Parathyroid adenoma (tissue), 2 donors: ENCODE data around the gene EIF4ENIF1.
"Not testable (repeated sequence)": the region's sequence is repeated elsewhere in the genome, so short reads cannot be mapped to it uniquely, and the experiment has no call there.

Experiments
- H2AFZ ChIP-seq: fragments of 300-600 bp; sonication (generic); one replicate; pipeline ENCODE4 v1.7.0; 2017; ENCODE audit warnings: antibody characterized with exemption, mild to moderate bottlenecking
- H3K27ac ChIP-seq: fragments of 300-600 bp; sonication (generic); one replicate; pipeline ENCODE4 v1.7.0; 2017
- H3K27me3 ChIP-seq: fragments of 300-600 bp; sonication (generic); one replicate; pipeline ENCODE4 v1.7.0; 2017; ENCODE audit warnings: low read length; ENCODE audit not compliant: control insufficient read depth, insufficient read depth
- H3K36me3 ChIP-seq: fragments of 300-600 bp; sonication (generic); one replicate; pipeline ENCODE4 v1.7.0; 2017; ENCODE audit warnings: low read length; ENCODE audit not compliant: control insufficient read depth, insufficient read depth
- H3K4me1 ChIP-seq: fragments of 300-600 bp; sonication (generic); one replicate; pipeline ENCODE4 v1.7.0; 2017; ENCODE audit warnings: control low read depth
- H3K4me2 ChIP-seq: fragments of 300-600 bp; sonication (generic); one replicate; pipeline ENCODE4 v1.7.0; 2017; ENCODE audit warnings: low read length
- H3K4me3 ChIP-seq: fragments of 300-600 bp; sonication (generic); one replicate; pipeline ENCODE4 v1.7.0; 2017; ENCODE audit warnings: low read depth, low read length
- H3K79me2 ChIP-seq: fragments of 300-600 bp; sonication (generic); one replicate; pipeline ENCODE4 v1.7.0; 2017; ENCODE audit warnings: control low read depth
- H3K9ac ChIP-seq: fragments of 300-600 bp; sonication (generic); one replicate; pipeline ENCODE4 v1.7.0; 2017; ENCODE audit warnings: mild to moderate bottlenecking
- H3K9me3 ChIP-seq: fragments of 300-600 bp; sonication (generic); one replicate; pipeline ENCODE4 v1.7.0; 2017; ENCODE audit warnings: low read length; ENCODE audit not compliant: control insufficient read depth
- TF ChIP-seq, protein P1 (sequence below): fragments of 300-600 bp; sonication (generic); IDR thresholded peaks from one replicate; pipeline ENCODE4 v1.7.0; 2017; ENCODE audit warnings: antibody characterized with exemption, mild to moderate bottlenecking
- donor health status: primary hyperparathyroidism.

The EIF4ENIF1 gene

DNA sequence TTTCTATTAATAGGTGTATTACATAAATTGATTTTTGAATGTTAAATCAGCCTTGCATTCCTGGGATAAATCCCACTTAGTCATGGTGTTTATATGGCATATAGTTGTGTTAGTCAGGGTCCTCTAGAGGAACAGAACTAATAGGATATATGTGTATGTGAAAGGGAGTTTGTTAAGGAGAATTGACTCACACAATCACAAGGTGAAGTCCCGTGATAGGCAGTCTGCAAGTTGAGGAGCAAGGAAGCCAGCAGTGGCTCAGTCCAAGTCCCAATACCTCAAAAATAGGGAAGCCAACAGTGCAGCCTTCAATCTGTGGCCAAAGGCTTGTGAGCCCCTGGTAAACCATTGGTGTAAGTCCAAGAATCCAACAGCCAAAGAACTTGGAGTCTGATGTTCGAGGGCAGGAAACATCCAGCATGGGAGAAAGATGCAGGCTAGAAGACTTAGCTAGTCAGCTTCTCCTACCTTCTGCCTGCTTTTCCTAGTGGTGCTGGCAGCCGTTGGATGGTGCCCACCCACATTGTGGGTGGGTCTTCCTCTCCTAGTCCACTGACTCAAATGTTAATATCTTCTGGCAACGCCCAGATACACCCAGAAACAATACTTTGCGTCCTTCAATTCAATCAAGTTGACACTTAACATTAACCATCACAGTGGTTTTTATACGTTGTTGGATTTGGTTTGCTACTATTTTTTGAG, 19.6 kb upstream of the EIF4ENIF1 start:
- H3K9me3 ChIP-seq = no peaks in the 10 kb centered on the region
- H3K4me1 ChIP-seq = no peaks in the 10 kb centered on the region
- no peak overlapping the region for H3K4me2 ChIP-seq
- no peak overlapping the region for H3K9ac ChIP-seq
- H3K27me3 ChIP-seq = no peaks in the 10 kb centered on the region
- no peak overlapping the region for H3K27ac ChIP-seq
- no peaks in the 10 kb centered on the region for H3K79me2 ChIP-seq
- H3K36me3 ChIP-seq = no peaks in the 10 kb centered on the region
- TF ChIP-seq, protein P1, sequence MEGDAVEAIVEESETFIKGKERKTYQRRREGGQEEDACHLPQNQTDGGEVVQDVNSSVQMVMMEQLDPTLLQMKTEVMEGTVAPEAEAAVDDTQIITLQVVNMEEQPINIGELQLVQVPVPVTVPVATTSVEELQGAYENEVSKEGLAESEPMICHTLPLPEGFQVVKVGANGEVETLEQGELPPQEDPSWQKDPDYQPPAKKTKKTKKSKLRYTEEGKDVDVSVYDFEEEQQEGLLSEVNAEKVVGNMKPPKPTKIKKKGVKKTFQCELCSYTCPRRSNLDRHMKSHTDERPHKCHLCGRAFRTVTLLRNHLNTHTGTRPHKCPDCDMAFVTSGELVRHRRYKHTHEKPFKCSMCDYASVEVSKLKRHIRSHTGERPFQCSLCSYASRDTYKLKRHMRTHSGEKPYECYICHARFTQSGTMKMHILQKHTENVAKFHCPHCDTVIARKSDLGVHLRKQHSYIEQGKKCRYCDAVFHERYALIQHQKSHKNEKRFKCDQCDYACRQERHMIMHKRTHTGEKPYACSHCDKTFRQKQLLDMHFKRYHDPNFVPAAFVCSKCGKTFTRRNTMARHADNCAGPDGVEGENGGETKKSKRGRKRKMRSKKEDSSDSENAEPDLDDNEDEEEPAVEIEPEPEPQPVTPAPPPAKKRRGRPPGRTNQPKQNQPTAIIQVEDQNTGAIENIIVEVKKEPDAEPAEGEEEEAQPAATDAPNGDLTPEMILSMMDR = no peak
- no peak overlapping the region for H3K4me3 ChIP-seq
- H2AFZ ChIP-seq = no peak overlapping the region

- Histone ChIP-seq H3K27ac (no peak overlapping the region), H3K9ac (no peak overlapping the region), H3K4me3 (no peak overlapping the region), H3K9me3 (no peaks in the 10 kb centered on the region), H3K4me1 (no peaks in the 10 kb centered on the region), H3K4me2 (no peak overlapping the region), H3K79me2 (no peaks in the 10 kb centered on the region), H2AFZ (no peak overlapping the region), H3K36me3 (no peaks in the 10 kb centered on the region), H3K27me3 (no peaks in the 10 kb centered on the region)
- TF ChIP-seq, protein P1 = no peak
Observed at GRCh38 chr22:31508536-31508935, 18.9 kb upstream of the EIF4ENIF1 start.

GRCh38 chr22:31507517-31507916, 17.9 kb upstream of the EIF4ENIF1 start:
- H3K9ac ChIP-seq, H3K79me2 ChIP-seq, H3K36me3 ChIP-seq, H3K27ac ChIP-seq, H3K4me2 ChIP-seq, H3K4me1 ChIP-seq, H3K9me3 ChIP-seq, H3K27me3 ChIP-seq, H2AFZ ChIP-seq, H3K4me3 ChIP-seq: not testable (repeated sequence)

DNA sequence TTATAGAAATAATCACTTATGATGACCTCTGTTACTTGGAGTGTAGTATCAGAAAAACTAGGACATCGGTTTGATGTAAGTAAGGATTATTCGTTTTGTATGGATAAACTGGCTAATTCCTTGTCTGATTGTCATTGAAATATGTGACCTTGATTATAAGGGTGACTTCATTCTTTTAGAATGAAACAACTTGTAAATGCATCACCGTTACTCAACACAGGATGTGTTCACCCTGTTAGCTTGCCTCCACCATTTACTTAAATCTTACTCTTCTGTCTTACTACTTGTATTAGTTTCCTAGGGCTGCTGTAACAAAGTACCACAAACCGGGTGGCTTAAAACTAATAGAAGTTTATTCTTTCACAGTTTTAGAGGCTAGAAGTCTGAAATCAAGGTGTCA, 14.6 kb upstream of the EIF4ENIF1 start:
- TF ChIP-seq, protein P1 = no peak

DNA sequence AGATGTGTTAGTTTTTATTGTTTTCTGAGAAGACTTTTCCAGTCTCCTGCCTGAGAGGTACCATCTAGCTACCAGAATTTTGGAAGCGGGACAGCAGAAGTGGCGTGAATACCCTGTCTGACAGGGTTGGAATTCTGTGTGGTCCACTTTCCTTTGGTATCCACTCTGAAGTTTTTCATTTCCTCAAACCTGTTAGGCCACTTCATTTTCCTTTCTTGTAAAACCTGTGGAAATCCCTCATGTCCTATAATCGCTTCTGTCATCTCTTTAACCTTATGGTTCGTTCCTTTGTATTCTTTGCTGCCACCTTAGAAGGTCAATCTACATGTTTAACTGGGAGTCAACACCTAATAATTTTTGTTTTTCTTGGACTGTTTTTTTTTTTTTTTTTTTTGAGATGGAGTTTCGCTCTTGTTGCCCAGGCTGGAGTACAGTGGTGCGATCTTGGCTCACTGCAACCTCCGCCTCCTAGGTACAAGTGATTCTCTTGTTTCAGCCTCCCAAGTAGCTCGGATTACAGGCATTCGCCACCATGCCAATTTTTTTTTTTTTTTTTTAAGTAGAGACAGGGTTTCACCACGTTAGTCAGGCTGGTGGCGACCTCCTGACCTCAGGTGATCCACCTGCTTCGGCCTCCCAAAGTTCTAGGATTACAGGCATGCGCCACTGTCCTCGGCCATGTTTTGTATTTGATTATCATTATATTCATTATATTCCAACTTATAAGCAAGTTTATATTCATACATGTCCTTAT, 13.7 kb upstream of the EIF4ENIF1 start:
- TF ChIP-seq, protein P1 = no peak
- no peaks in the 10 kb centered on the region for H3K9me3 ChIP-seq
- no peak overlapping the region for H3K4me2 ChIP-seq
- H3K79me2 ChIP-seq = no peaks in the 10 kb centered on the region
- H2AFZ ChIP-seq = no peak overlapping the region
- H3K27me3 ChIP-seq = no peaks in the 10 kb centered on the region
- no peak overlapping the region for H3K4me3 ChIP-seq
- H3K9ac ChIP-seq = no peak overlapping the region
- H3K36me3 ChIP-seq = no peaks in the 10 kb centered on the region
- H3K4me1 ChIP-seq = no peaks in the 10 kb centered on the region
- no peak overlapping the region for H3K27ac ChIP-seq

More for the DNA sequence above, 14.6 kb upstream of the EIF4ENIF1 start:
- Histone ChIP-seq H3K79me2 (no peaks in the 10 kb centered on the region), H3K9ac (no peak overlapping the region), H3K27me3 (no peaks in the 10 kb centered on the region), H3K9me3 (no peaks in the 10 kb centered on the region), H2AFZ (no peak overlapping the region), H3K4me3 (no peak overlapping the region), H3K4me2 (no peak overlapping the region), H3K4me1 (no peaks in the 10 kb centered on the region), H3K36me3 (no peaks in the 10 kb centered on the region), H3K27ac (no peak overlapping the region)
